ENCODE measurements around the gene FLCN.
"Not testable (repeated sequence)": the region's sequence is repeated elsewhere in the genome, so short reads cannot be mapped to it uniquely, and the experiment has no call there.

Gene FLCN

DNA sequence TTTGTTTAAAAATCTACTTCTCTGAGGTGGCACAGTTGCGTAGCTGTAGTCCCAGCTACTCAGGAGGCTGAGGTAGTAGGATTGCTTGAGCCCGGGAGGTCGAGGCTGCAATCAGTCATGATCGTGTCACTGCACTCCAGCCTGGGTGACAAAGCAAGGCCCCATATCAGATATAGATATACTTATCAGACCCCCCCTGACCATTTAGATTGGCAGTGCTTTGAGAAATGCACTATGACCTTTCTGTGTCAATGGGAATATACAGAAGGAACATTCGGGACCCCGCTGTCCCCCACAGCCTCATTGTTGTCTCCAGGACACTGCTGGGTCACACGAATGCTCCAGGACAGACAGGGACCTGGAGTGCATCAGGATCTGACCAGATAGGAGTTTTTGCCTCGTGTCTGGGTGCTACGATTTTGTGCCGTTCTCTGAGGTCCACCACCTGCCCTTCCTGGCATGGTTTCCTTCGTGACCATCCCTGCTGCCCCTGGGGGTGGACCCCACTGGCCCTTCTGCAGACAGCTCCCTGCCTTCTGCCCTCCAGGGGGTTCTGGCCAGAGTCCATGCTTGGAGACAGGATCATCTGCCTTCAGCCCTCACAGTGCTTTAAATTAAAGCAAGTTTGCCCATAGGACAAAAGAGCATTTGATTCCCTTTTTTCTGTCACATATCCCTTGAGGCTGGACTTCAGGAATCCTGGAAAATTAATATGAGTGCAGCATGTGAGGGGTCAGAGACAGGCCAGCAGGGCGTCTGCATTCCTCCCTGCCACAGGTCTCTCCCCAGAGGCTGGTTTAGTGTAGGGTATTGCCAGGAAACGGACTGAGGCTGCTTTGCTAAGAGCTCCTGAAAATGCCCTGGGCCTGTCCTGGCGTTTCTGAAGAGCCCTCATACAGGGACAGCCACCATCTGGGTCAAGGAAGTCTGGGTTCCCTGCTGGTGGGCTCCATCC is 50.1 kb downstream of the FLCN start:
- DNase-seq: no peak

DNA sequence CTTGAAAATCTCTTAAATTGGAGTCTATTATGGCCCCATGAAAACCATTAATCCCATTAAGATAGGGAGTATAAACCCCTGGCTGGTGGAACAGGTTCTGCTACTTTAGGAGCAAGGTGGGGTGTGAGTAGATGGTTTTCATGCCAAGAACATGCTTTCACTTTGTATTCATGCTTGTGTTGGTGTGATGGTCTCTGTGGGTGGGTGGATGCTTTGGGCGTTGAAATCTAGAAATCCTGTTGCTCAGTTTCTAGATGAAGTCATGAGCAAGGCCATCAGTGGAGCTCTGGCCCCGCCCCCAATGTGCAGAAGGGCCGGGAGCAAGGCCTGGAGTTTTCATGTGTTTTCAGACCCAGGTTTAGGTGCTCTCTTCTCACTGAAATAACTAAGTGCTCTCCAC is 50.9 kb downstream of the FLCN start:
- no peak for DNase-seq

DNA sequence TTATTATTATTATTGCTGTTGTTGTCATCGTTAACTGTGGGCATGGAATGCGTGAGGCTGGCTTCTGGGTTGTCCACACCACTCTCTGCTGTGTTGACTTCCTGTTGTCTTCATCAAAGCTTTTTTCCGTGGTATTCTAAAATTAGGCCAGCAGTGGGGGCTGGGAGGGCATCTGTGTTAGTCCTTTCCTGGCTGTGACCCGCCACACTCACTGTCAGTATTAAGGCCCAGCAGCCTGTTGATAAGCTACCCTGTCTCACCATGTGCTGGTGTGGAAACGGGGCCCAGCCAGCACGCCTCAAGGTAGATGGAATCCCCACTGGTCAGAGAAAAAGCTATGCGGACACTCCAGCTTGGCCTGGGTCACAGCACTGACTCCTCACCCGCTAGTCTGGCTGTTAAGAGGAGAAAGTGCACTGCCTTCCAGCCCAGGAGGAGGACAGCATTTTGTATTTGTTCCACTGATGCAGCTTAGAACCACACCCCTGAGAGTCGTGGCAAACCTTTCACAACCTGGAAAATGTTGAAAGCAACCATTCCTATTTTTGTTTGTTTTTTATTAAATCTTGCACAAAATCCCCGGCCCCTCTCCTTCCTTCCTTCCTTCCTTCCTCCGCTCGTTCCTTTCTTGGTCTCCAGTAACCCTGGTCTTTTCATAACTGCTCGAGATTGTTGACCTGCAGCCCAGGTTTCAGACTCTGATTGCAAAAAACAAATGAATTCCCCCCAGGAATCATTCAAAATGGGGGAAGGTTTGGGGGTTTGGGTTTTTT is 51.8 kb downstream of the FLCN start:
- DNase-seq: not testable (repeated sequence)

DNA sequence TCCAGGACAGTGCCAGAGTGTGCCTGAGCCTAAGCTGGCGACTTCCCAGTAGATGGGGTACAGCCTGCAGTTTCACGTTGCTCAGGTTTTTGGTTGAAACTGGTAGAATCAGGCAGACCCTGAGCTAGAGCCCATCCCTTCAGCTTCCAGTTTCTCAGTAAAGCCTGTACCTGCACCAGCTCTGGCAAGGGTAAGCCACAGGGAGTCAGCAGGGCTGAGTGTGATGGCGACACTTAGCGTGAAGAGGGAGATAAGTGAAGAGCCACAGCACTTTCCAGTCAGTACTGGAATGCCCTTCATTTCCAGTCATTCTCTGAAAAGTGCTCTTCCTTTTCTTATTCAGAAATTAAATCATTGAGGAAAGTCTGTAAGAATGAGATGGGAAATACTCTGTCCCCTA is 53.2 kb downstream of the FLCN start:
- DNase-seq: no peak

- DNase-seq: no peak
Observed at GRCh38 chr17:17182598-17183136, 54.3 kb downstream of the FLCN start.

DNA sequence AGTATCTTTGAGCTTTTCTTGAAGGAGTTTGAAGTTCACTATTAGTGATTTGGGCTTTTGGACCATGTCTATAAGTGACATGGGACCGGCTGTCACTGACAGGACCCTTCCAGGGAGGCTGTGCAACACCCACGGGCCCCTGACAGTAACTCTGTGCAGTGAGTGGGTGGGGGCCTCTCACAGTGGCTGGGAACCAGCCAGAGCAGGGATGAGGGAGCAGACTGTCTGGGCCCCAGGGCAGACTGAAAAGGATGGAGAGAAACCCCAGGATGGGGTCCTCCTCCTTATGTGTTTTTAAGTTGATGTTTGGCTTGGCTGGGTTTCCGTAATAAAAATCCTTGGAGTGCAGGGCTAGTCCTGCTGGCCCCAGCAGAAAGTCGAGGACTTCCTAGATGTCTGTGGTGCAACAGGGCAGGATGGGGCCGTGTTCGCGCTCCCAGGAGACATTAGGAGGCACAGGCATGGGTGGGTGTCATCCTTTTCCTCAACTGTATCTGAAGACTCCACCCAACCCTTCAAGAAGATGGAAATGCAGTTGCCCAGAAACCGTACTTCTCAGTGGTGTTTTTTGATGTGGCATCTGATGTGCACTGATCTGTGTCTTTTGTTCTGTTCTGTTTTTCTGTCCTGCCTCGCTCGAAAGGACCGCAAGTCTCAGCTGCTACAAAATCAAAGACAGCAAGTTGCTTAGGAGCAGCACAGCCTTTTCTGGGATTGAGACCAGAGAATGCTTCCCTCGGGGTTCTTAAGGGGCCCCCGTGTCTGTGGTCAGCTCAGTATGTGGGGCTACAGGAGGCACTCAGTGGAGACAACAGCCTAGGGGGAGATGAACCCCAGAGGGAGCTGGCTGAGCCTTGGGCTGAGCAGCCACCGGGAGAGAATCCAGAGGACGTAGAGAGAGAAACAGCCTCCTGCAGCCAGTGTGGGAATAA is 55.0 kb downstream of the FLCN start:
- no peak for DNase-seq

DNA sequence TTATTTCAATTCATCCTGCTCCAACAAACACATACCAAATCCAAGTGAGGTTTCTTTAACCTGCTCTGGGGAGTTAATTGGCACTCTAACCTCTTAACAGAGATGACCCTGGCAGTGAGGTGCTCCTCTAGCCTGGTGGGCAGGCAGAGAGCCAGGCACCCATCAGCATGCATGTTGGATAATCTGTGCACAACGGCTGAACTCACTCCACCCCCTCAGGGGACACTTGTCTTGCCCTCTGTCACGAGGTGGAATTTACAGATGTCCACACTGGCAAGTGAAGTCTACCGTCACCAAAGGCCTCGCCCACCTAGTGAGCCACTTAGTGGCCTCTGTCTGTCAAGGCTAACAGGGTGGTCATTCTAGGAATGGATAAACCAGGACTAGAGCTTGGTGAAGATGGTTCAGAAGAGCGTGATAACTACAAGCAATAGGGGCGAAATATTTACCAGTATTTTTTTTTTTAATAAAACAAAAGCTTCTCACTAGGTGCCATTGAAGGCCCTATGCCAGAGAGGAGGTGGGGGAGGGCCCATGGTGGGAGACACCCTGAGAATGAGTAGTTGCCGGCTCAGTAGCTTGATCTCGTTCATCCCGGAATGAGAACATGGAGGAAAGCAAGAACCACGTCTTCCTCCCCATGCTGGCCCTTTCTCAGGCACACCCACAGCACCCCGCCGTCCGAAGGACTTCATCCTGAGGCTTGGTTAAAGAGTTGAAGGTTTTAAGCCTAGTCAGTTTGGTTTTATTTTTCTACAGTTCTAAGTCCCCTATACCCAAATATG is 56.0 kb downstream of the FLCN start:
- DNase-seq: no peak

GRCh38 chr17:17180141-17180603 is 56.8 kb downstream of the FLCN start:
- DNase-seq: peak in 1 of 51 donors; percentile 77

DNA sequence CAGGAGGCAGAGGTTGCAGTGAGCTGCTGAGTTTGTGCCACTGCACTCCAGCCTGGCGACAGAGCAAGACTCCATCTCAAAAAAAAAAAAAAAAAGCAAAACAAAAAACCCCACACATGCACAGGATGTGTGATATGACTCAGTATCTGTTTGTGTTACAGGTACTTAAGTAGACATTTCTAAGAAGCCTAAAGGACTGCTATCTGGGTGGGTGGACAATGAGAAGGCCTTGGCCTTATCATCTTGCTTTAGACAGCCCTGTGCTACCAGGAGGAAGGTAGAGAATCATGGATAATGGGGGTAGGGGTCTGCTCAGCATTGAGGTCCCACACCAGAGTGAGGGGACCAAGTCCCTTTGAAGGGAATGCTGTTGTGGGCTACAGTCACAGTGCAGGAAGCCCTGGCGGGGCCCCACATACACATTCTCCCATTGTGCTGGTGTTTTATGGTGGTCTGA is 57.6 kb downstream of the FLCN start:
- no peak for DNase-seq

GRCh38 chr17:17177176-17177575 is 59.8 kb downstream of the FLCN start:
- DNase-seq: no peak

DNA sequence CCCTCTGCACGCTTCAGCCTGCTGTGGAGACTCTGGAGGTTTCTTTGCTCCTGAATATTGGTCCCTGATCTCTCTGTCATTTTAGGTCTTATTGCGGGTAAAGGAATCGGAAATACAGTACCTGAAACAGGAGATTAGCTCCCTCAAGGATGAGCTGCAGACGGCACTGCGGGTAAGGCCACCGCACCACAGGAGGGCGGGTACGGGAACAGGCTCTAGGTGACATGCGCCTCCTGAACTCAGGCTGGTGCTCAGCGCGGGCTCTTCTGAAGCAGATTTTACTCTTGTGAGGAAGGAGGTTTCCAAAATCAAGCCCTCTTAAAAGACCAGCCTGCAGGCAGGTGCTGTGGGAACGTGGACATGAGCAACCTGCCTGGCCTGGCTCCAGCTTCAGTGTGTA is 60.6 kb downstream of the FLCN start:
- no peak for DNase-seq

- no peak for DNase-seq
Observed at GRCh38 chr17:17175917-17176316, 61.1 kb downstream of the FLCN start.

DNA sequence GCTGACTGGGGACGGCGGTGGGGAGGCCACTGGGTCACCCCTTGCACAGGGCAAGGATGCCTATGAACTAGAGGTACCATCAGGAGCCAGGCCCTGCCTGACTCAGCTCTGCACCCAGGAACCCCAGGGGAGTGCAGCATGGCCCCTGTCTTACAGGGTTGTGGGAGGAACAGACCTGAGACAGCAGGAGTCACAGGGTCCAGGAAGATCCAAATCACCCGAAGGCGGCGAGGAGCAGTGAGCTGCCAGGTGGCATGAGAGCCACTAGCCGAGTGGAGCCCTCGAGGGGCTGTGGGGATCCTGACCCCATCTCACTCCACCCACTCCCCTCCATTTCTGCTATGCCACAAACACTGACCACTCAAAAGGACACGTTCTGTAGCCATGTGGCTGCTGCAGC is 61.6 kb downstream of the FLCN start:
- no peak for DNase-seq

DNA sequence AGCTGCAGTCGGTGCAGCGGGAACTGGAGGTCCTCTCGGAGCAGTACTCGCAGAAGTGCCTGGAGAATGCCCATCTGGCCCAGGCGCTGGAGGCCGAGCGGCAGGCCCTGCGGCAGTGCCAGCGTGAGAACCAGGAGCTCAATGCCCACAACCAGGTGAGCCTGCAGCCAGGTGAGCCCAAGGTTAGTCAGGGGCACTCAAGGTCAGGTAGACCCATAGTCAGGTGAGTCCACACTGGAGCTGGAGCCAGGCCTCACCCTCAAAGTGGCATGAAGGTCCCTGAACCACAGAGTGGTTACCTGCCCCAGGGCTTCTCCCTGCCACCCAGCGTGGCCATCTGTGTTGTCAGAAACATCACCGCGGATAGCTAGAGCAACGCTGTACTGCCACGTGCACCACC is 63.0 kb downstream of the FLCN start:
- no peak for DNase-seq

- no peak for DNase-seq
Observed at GRCh38 chr17:17172990-17173389, 64.0 kb downstream of the FLCN start.

GRCh38 chr17:17172001-17172939 is 64.7 kb downstream of the FLCN start:
- no peak for DNase-seq

- no peak for DNase-seq
Observed at GRCh38 chr17:17171186-17171585, 65.8 kb downstream of the FLCN start.

DNA sequence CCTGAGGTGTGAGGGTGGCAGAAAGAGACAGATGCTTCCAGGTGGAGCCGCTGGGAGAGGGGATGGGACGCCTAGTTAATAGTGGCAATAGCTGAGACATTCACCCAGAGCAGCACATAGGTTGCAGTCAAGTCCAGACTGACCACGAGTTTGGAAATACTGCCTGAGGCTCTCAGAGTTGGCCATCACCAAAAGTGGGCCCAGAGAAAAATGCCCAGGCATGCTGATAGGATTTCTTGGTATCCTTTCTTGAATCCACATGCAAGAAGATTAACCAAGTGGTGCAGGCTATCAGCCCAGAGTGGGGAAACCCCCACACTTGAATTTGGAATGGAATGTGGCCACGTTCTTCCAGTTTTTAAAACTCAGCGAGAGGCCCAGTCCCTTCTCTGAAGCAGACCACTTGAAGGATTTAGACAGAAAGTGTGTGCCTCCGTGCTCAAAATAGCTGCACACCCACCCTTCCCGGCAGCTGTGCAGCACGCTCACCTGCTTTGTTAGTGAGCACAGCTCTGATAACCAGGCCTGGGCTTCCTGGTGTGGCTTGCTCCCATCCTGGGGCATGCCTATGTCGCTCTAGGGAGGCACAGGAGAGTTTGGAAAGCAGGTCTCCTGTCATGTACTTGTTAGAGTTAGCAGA is 66.5 kb downstream of the FLCN start:
- no peak for DNase-seq

DNA sequence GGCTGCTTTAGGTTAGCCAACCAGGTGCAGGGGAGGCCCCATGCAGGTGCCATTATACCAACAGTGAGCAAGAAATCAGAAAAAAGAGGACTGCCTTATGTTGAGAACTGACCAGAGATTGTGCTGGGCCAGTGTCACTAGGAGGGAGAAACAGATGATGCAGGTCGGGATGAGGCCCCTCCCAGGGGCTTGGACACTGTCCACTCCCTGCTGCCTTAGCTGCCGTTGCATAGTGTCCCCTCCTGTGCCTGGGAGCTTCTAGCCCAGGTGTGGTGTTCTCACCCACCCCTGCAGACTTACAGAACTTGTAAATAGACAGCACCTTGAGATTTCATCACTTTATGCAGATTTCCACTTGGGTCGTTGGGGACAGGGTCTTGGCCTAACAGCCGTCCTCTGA is 67.6 kb downstream of the FLCN start:
- no peak for DNase-seq

Measured in hypothalamus (tissue), 51 donors.